ENCODE results near the gene ACVR1B.

Gene ACVR1B

GRCh38 chr12:51943346-51943745 is 8.2 kb upstream of the ACVR1B start:
- no peak for DNase-seq

- no peak for DNase-seq
Observed at GRCh38 chr12:51944608-51945233, 6.8 kb upstream of the ACVR1B start.

- no peak for DNase-seq
Observed at GRCh38 chr12:51947246-51947996, 4.1 kb upstream of the ACVR1B start.

- DNase-seq, result no peak
Observed at GRCh38 chr12:51948066-51948465, 3.4 kb upstream of the ACVR1B start.

- DNase-seq, result peak; percentile 42
Observed at GRCh38 chr12:51949342-51950030, 2.0 kb upstream of the ACVR1B start.

GRCh38 chr12:51950682-51951198 is 759 bp upstream of the ACVR1B start:
- no peak for DNase-seq

GRCh38 chr12:51951843-51952722 is 584 bp downstream of the ACVR1B start:
- no peak for DNase-seq

- DNase-seq, result no peak
Observed at GRCh38 chr12:51953089-51953488, 1.6 kb downstream of the ACVR1B start.

GRCh38 chr12:51953864-51954263 is 2.4 kb downstream of the ACVR1B start:
- DNase-seq, result no peak

GRCh38 chr12:51954561-51955361 is 3.3 kb downstream of the ACVR1B start:
- DNase-seq, result peak; percentile 22

GRCh38 chr12:51955702-51956101 is 4.2 kb downstream of the ACVR1B start:
- no peak for DNase-seq

- no peak for DNase-seq
Observed at GRCh38 chr12:51958542-51958941, 7.0 kb downstream of the ACVR1B start.

GRCh38 chr12:51959211-51959610 is 7.7 kb downstream of the ACVR1B start:
- no peak for DNase-seq

- no peak for DNase-seq
Observed at GRCh38 chr12:51959921-51960320, 8.4 kb downstream of the ACVR1B start.

- no peak for DNase-seq
Observed at GRCh38 chr12:51960488-51960887, 9.0 kb downstream of the ACVR1B start.

GRCh38 chr12:51960890-51961289 is 9.4 kb downstream of the ACVR1B start:
- no peak for DNase-seq

- DNase-seq, result no peak
Observed at GRCh38 chr12:51961834-51962233, 10.3 kb downstream of the ACVR1B start.

GRCh38 chr12:51962737-51963136 is 11.2 kb downstream of the ACVR1B start:
- no peak for DNase-seq

- no peak for DNase-seq
Observed at GRCh38 chr12:51963477-51963876, 12.0 kb downstream of the ACVR1B start.

GRCh38 chr12:51969643-51970042 is 18.1 kb downstream of the ACVR1B start:
- no peak for DNase-seq

- DNase-seq, result peak; percentile 23
Observed at GRCh38 chr12:51970904-51971646, 19.6 kb downstream of the ACVR1B start.

Data from fibroblast of skin of abdomen (primary cell).